ENCODE results near the gene UBE2E3. TPM values are rescaled to one million over a fixed set of nuclear protein-coding genes. Genes with fewer than 3 reads are reported as not detected.

The UBE2E3 gene
- total RNA-seq, 2 donors from 2014 or later = 94.0 to 155 TPM

DNA sequence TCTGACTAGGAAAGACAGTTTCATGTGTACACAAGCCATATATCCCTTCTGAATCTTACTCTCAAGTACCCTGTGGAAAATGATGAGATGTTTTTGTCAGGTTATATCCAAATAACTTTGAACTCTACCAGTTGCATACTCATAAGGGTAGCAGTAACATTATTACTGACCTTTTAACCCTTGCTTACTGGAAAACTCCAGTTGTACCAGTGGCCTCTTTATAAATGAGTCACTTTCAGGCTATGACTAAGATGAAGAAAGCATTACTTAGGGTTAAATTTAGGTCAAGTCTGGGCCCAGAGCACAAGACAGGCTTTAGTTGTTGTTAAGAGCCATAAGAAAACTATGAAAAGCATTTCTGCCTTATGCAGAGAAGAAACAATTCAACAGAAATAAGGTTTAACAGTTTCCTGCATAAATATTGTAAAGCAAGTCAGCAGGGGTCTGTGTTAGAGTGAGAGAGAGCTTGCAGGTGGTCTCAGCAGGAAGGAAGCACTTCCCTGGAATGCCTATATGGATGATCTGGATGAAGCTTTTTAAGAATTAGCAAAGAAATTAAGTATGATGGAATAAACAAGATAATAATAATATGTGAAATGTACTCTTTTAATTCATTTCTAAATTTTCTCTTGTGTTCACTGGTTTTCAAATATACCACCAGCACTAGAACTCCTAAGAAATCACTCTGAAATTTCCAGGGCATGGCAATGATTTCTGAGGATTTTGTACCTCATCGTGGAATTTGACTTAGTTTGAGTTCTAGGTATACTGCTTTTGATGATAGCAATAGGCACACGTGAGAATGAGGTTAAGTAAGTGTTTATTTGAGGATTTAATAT is 126.6 kb downstream of the UBE2E3 start:
- intact Hi-C loops (cut with DNase I) = loop anchor here (10.0 kb wide), 1 partner anchor 608 kb away; no protein-coding TSS in a partner anchor
- no peaks in the 10 kb centered on the region for H3K36me3 ChIP-seq
- WGBS = 77% methylated on average over 2 of the region's 2 CpGs
- H3K9me3 ChIP-seq = no peaks in the 10 kb centered on the region
- no peak for DNase-seq (ENCODE audit: low spot score)
- no peak overlapping the region for H3K27ac ChIP-seq
- no peaks in the 10 kb centered on the region for H3K4me1 ChIP-seq (replicated peaks)
- TF ChIP-seq, protein P1, sequence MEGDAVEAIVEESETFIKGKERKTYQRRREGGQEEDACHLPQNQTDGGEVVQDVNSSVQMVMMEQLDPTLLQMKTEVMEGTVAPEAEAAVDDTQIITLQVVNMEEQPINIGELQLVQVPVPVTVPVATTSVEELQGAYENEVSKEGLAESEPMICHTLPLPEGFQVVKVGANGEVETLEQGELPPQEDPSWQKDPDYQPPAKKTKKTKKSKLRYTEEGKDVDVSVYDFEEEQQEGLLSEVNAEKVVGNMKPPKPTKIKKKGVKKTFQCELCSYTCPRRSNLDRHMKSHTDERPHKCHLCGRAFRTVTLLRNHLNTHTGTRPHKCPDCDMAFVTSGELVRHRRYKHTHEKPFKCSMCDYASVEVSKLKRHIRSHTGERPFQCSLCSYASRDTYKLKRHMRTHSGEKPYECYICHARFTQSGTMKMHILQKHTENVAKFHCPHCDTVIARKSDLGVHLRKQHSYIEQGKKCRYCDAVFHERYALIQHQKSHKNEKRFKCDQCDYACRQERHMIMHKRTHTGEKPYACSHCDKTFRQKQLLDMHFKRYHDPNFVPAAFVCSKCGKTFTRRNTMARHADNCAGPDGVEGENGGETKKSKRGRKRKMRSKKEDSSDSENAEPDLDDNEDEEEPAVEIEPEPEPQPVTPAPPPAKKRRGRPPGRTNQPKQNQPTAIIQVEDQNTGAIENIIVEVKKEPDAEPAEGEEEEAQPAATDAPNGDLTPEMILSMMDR (IDR thresholded peaks at IDR 0.05) = no peak
- no peak for TF ChIP-seq POLR2A (IDR thresholded peaks at IDR 0.05)
- no peak for TF ChIP-seq POLR2AphosphoS5 (IDR thresholded peaks at IDR 0.05)
- no peaks in the 10 kb centered on the region for H3K27me3 ChIP-seq (replicated peaks; ENCODE audit: insufficient read depth)
- no peak overlapping the region for H3K4me3 ChIP-seq

DNA sequence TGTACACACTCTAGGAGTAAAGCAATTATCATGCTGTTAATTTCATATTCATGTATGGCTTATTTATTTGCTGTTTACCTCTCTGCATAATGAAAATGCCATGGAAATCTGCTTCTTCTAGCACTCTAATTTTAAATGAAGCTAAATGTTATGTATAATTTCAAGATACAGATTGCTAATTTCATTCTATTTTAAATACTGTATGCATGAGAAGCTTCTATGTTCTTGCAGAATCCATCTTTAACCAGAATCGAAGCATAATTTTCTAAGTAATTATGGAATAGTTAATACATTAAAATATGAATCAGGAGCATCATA is 127.2 kb downstream of the UBE2E3 start:
- TF ChIP-seq POLR2AphosphoS5 (IDR thresholded peaks at IDR 0.05) = no peak
- TF ChIP-seq POLR2A (IDR thresholded peaks at IDR 0.05) = no peak
- TF ChIP-seq, protein P1 (IDR thresholded peaks at IDR 0.05) = no peak
- DNase-seq (ENCODE audit: low spot score) = no peak
- WGBS = 96% methylated on average over 1 of the region's 1 CpG
- Histone ChIP-seq H3K4me1 (replicated peaks) (no peaks in the 10 kb centered on the region), H3K27ac (no peak overlapping the region), H3K9me3 (no peaks in the 10 kb centered on the region), H3K27me3 (replicated peaks; ENCODE audit: insufficient read depth) (no peaks in the 10 kb centered on the region), H3K4me3 (no peak overlapping the region), H3K36me3 (no peaks in the 10 kb centered on the region)
- intact Hi-C loops (cut with DNase I) = loop anchor here (10.0 kb wide), 1 partner anchor 607 kb away; no protein-coding TSS in a partner anchor

DNA sequence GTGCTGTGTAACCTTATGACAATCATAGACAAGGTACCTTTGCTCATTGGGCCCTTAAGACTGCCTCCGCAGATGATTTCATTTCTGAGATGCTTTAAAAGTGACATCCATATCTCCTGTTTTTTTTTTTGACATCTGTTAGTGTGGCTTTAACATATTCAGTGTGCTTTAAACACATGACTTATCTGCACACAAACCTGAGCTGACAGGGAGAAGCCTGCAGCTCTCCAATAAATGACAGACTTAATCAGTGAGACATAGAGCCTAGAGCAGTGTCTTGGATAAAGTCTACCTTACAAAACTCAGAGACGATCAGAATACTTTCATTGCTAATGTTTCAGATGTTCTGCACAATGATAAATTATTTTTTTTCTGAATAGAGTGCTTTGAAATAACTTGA is 130.7 kb downstream of the UBE2E3 start:
- WGBS = 83% methylated on average over 2 of the region's 2 CpGs
- TF ChIP-seq POLR2A (IDR thresholded peaks at IDR 0.05) = no peak
- no peak for TF ChIP-seq POLR2AphosphoS5 (IDR thresholded peaks at IDR 0.05)
- TF ChIP-seq, protein P1 (IDR thresholded peaks at IDR 0.05) = no peak
- no peak overlapping the region for H3K4me3 ChIP-seq
- no peaks in the 10 kb centered on the region for H3K36me3 ChIP-seq
- no peaks in the 10 kb centered on the region for H3K27me3 ChIP-seq (replicated peaks; ENCODE audit: insufficient read depth)
- no peaks in the 10 kb centered on the region for H3K4me1 ChIP-seq (replicated peaks)
- no peak for DNase-seq (ENCODE audit: low spot score)
- H3K27ac ChIP-seq = no peak overlapping the region
- H3K9me3 ChIP-seq = no peaks in the 10 kb centered on the region
- intact Hi-C loops (cut with DNase I) = no loop called here

DNA sequence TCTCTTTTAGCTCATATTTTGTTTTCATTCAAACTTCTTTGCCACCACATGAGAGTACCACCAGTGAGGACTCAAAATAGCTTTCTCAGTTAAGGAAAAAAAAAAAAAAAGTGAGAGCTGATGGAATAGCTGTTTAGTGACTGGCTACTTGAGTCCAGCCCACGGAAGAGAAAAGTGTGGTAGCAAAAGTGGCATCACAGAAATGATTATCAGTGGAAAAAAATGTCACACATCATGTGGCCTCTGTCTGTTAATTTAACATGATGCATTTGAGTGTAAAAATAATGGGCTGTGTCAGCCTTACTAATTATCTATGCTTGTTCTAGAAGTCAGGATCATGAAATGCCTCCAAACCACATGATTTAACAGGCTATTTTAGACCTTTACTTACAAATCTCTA is 132.5 kb downstream of the UBE2E3 start:
- no peaks in the 10 kb centered on the region for H3K36me3 ChIP-seq
- no peak overlapping the region for H3K4me3 ChIP-seq
- 83% methylated on average over 1 of the region's 1 CpG for WGBS
- no peaks in the 10 kb centered on the region for H3K9me3 ChIP-seq
- TF ChIP-seq POLR2AphosphoS5 (IDR thresholded peaks at IDR 0.05) = no peak
- TF ChIP-seq POLR2A (IDR thresholded peaks at IDR 0.05) = no peak
- TF ChIP-seq, protein P1 (IDR thresholded peaks at IDR 0.05) = no peak
- H3K27ac ChIP-seq = no peak overlapping the region
- H3K27me3 ChIP-seq (replicated peaks; ENCODE audit: insufficient read depth) = no peaks in the 10 kb centered on the region
- no peak for DNase-seq (ENCODE audit: low spot score)
- intact Hi-C loops (cut with DNase I) = no loop called here
- H3K4me1 ChIP-seq (replicated peaks) = no peaks in the 10 kb centered on the region

Measured in prostate gland (tissue), 2 donors.